Activated B cell treated with CpG ODN at 0.5 μM for 24 hours (primary cell): ENCODE results near the gene ABCA1. TPM values are rescaled to one million over a fixed set of nuclear protein-coding genes. Genes with fewer than 3 reads are reported as not detected.

Source experiments
- ATAC-seq: fragments of 200-7000 bp; cut with Tn5 transposase; one replicate; pipeline ENCODE4 v1.10.0; 2021; ENCODE audit warnings: low read depth, mild to moderate bottlenecking, moderate library complexity
- CTCF ChIA-PET: fragments of 350-600 bp; sonication (Branson Sonifier 250); formaldehyde crosslinking; loops from one replicate; lab custom pipeline; 2021; ENCODE audit warnings: antibody characterized with exemption; lab: Charles Lee
- POLR2A ChIA-PET: fragments of 350-600 bp; sonication (Branson Sonifier 250); formaldehyde crosslinking; loops from one replicate; lab custom pipeline; 2021; ENCODE audit warnings: antibody characterized with exemption; lab: Charles Lee
- DNase-seq: peaks from one replicate; pipeline ENCODE4 v3.0.0; 2022
- H3K27ac Mint-ChIP-seq: one replicate; pipeline ENCODE4 v1.8.0; 2020; ENCODE audit warnings: mixed read lengths
- H3K27me3 Mint-ChIP-seq: one replicate; pipeline ENCODE4 v1.8.0; 2021; ENCODE audit warnings: mixed read lengths
- H3K36me3 Mint-ChIP-seq: one replicate; pipeline ENCODE4 v1.8.0; 2021; ENCODE audit warnings: low read depth, mixed read lengths
- H3K4me1 Mint-ChIP-seq: one replicate; pipeline ENCODE4 v1.8.0; 2021; ENCODE audit warnings: mixed read lengths
- H3K4me3 Mint-ChIP-seq: one replicate; pipeline ENCODE4 v1.8.0; 2020; ENCODE audit warnings: mild to moderate bottlenecking, mixed read lengths
- H3K9me3 Mint-ChIP-seq: one replicate; pipeline ENCODE4 v1.8.0; 2020; ENCODE audit warnings: mixed read lengths
- CTCF ChIP-seq: fragments of 200-600 bp; IDR thresholded peaks from one replicate; pipeline ENCODE4 v1.8.0; 2022; ENCODE audit warnings: antibody characterized with exemption, mild to moderate bottlenecking
- intact Hi-C: fragments of 100-400 bp; cut with micrococcal nuclease; formaldehyde crosslinking; loops from one replicate; pipeline ENCODE4 v1.15.1; 2024
- total RNA-seq: library from RNA; stranded (reverse); gene quantifications from 2 replicates; pipeline ENCODE4 v1.2.3, GENCODE V29; 2022

The ABCA1 gene
- total RNA-seq, 1 donor from 2014 or later, result 2.3 TPM

GRCh38 chr9:104885818-104886709, 41.9 kb downstream of the ABCA1 start:
- DNase-seq, result no peak
- no peaks in the 10 kb centered on the region for H3K9me3 Mint-ChIP-seq
- intact Hi-C loops, result no loop called here
- H3K4me3 Mint-ChIP-seq, result no peak overlapping the region
- no peak overlapping the region for H3K27ac Mint-ChIP-seq
- ChIA-PET CTCF (no interaction called here), POLR2A (no interaction called here)
- H3K36me3 Mint-ChIP-seq, result peaks cover 81% of the 10 kb centered on the region
- no peak for ATAC-seq
- no peaks in the 10 kb centered on the region for H3K27me3 Mint-ChIP-seq
- TF ChIP-seq CTCF, result no peak
- H3K4me1 Mint-ChIP-seq, result no peaks in the 10 kb centered on the region

GRCh38 chr9:104883169-104883568, 44.8 kb downstream of the ABCA1 start:
- Mint-ChIP-seq H3K4me1 (no peaks in the 10 kb centered on the region), H3K36me3 (peaks cover 93% of the 10 kb centered on the region), H3K27me3 (no peaks in the 10 kb centered on the region), H3K27ac (no peak overlapping the region), H3K4me3 (no peak overlapping the region), H3K9me3 (no peaks in the 10 kb centered on the region)
- CTCF ChIA-PET, result no interaction called here
- DNase-seq (no peak), ATAC-seq (no peak)
- intact Hi-C loops, result no loop called here
- POLR2A ChIA-PET, result no interaction called here
- no peak for TF ChIP-seq CTCF

- intact Hi-C loops, result no loop called here
These were observed 45.4 kb downstream of the ABCA1 start for GRCh38 chr9:104882566-104882965.

GRCh38 chr9:104882086-104882485, 45.9 kb downstream of the ABCA1 start:
- ChIA-PET CTCF (interaction anchor here (1.6 kb wide), 1 partner anchor 19 kb away, joined by 4 read pairs; no protein-coding TSS in a partner anchor), POLR2A (no interaction called here)
- H3K9me3 Mint-ChIP-seq, result no peaks in the 10 kb centered on the region
- H3K27ac Mint-ChIP-seq, result no peak overlapping the region
- no peak for TF ChIP-seq CTCF
- H3K27me3 Mint-ChIP-seq, result no peaks in the 10 kb centered on the region
- H3K4me3 Mint-ChIP-seq, result no peak overlapping the region
- no peaks in the 10 kb centered on the region for H3K4me1 Mint-ChIP-seq
- peaks cover 93% of the 10 kb centered on the region for H3K36me3 Mint-ChIP-seq
- ATAC-seq, result no peak
- intact Hi-C loops, result no loop called here
- DNase-seq, result no peak

More at GRCh38 chr9:104882566-104882965, 45.4 kb downstream of the ABCA1 start:
- ATAC-seq (no peak), DNase-seq (no peak)
- peaks cover 93% of the 10 kb centered on the region for H3K36me3 Mint-ChIP-seq
- H3K4me3 Mint-ChIP-seq, result no peak overlapping the region
- ChIA-PET CTCF (interaction anchor here (1.6 kb wide), 1 partner anchor 20 kb away, joined by 4 read pairs; no protein-coding TSS in a partner anchor), POLR2A (no interaction called here)
- H3K4me1 Mint-ChIP-seq, result no peaks in the 10 kb centered on the region
- TF ChIP-seq CTCF, result no peak
- H3K9me3 Mint-ChIP-seq, result no peaks in the 10 kb centered on the region
- no peaks in the 10 kb centered on the region for H3K27me3 Mint-ChIP-seq
- H3K27ac Mint-ChIP-seq, result no peak overlapping the region

- no peak for TF ChIP-seq CTCF
- no peak overlapping the region for H3K27ac Mint-ChIP-seq
- H3K9me3 Mint-ChIP-seq, result no peaks in the 10 kb centered on the region
- intact Hi-C loops, result no loop called here
- H3K27me3 Mint-ChIP-seq, result no peaks in the 10 kb centered on the region
- no peak for ATAC-seq
- peaks cover 87% of the 10 kb centered on the region for H3K36me3 Mint-ChIP-seq
- ChIA-PET POLR2A (no interaction called here), CTCF (interaction anchor here (0.6 kb wide), 1 partner anchor 18 kb away, joined by 3 read pairs; no protein-coding TSS in a partner anchor)
- no peak overlapping the region for H3K4me3 Mint-ChIP-seq
- no peak for DNase-seq
- H3K4me1 Mint-ChIP-seq, result no peaks in the 10 kb centered on the region
These were observed 48.2 kb downstream of the ABCA1 start for GRCh38 chr9:104879555-104880309.
